Mesothelial cell of epicardium (in vitro differentiated cells): Measurements from ENCODE around the gene ANKRD33B. TPM values are rescaled to one million over a fixed set of nuclear protein-coding genes. Genes with fewer than 3 reads are reported as not detected.

ENCODE experiments used
- DNase-seq, 2 experiments: peaks; one replicate each; pipeline ENCODE4 v3.0.0; 2021; ENCODE audit warnings: low spot score in 2 of 2; ENCODE audit not compliant: unreplicated experiment in 2 of 2
- H3K27ac Mint-ChIP-seq: 2 replicates; pipeline ENCODE4 v1.8.0; 2021; ENCODE audit warnings: mixed read lengths
- H3K27me3 Mint-ChIP-seq: 2 replicates; pipeline ENCODE4 v1.8.0; 2021; ENCODE audit warnings: low read depth, mixed read lengths
- H3K36me3 Mint-ChIP-seq: 2 replicates; pipeline ENCODE4 v1.8.0; 2021; ENCODE audit warnings: mixed read lengths
- H3K4me1 Mint-ChIP-seq: 2 replicates; pipeline ENCODE4 v1.8.0; 2021; ENCODE audit warnings: mixed read lengths
- H3K4me3 Mint-ChIP-seq: 2 replicates; pipeline ENCODE4 v1.8.0; 2021; ENCODE audit warnings: mild to moderate bottlenecking, moderate library complexity, mixed read lengths
- H3K9me3 Mint-ChIP-seq: 2 replicates; pipeline ENCODE4 v1.8.0; 2021; ENCODE audit warnings: mixed read lengths
- total RNA-seq: library from RNA; stranded (reverse); gene quantifications from 3 replicates; pipeline ENCODE4 v1.2.1, GENCODE V29; 2021
- TF ChIP-seq, protein P1 (sequence below): fragments of 200-600 bp; sonication (generic); IDR thresholded peaks from one replicate; pipeline ENCODE4 v1.5.0; 2021; ENCODE audit warnings: antibody characterized with exemption; ENCODE audit not compliant: unreplicated experiment

Gene ANKRD33B
- total RNA-seq, 1 donor from 2014 or later = 3.8 TPM

DNA sequence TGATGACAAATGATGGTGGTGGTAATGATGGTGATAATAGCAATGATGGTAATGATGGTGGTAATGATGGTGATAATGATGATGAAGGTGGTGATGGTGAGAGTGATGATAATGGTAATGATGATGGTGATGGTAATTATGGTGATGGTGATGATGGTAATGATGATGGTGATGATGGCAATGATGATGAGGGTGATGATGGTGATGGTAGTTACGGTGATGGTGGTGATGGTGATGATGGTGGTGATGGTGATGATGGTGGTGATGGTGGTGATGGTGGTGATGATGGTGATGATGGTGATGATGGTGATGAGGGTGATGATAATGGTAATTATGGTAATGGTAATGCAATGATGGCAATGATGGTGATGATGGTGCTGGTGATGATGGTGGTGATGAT lies 106.1 kb downstream of the ANKRD33B start:
- DNase-seq = no peak
- Mint-ChIP-seq H3K4me1 (peaks cover 6% of the 10 kb centered on the region), H3K36me3 (no peaks in the 10 kb centered on the region), H3K27ac (no peak overlapping the region), H3K4me3 (no peak overlapping the region), H3K27me3 (peaks cover 15% of the 10 kb centered on the region), H3K9me3 (peaks cover 6% of the 10 kb centered on the region)
- TF ChIP-seq, protein P1, sequence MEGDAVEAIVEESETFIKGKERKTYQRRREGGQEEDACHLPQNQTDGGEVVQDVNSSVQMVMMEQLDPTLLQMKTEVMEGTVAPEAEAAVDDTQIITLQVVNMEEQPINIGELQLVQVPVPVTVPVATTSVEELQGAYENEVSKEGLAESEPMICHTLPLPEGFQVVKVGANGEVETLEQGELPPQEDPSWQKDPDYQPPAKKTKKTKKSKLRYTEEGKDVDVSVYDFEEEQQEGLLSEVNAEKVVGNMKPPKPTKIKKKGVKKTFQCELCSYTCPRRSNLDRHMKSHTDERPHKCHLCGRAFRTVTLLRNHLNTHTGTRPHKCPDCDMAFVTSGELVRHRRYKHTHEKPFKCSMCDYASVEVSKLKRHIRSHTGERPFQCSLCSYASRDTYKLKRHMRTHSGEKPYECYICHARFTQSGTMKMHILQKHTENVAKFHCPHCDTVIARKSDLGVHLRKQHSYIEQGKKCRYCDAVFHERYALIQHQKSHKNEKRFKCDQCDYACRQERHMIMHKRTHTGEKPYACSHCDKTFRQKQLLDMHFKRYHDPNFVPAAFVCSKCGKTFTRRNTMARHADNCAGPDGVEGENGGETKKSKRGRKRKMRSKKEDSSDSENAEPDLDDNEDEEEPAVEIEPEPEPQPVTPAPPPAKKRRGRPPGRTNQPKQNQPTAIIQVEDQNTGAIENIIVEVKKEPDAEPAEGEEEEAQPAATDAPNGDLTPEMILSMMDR = no peak

DNA sequence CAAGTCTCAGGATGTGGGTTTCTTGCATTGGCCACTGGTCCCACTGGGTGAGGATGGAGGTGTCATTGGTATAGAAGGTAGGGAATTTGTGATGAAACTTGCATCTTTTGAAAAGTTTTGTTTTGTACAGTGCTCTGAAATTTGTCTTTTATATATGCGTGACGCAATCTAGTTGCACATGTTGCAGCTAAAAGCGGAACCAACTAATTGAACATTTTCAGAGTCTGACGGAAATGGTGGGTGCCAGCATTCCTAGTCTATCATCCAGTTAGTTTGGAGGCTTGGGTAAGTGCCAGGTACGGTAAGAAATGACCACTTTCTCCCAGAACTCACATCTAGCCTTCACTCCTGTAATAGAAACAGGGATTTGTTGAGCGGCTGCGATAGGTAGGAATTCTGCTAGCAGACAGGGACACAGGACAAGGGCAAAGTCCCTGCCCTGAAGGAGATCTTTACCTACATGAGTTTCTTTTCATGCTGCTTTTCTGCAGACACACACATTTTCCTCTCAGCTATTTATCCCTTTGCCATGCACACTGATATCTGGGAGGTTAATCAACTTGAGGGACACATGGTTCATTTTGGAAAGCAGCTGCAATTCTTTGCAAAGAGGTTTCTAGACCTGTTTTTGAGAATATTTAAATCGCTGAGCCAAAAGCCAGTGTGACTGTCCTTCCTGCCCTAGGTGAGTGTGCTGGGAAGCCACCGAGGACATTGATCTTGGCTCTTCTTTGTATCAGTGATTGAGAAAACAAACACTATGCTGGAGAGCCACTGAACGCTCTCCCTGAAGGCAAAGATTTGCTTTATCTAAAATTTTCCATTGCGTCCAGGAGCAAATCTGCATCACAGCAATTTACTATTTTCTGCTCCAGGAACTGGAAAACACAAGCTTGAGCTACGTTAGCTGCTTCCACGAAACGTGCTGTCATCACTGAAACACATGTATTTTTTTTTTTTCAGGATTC lies 107.5 kb downstream of the ANKRD33B start:
- Mint-ChIP-seq H3K4me1 (peaks cover 9% of the 10 kb centered on the region), H3K4me3 (no peak overlapping the region), H3K36me3 (peaks cover 2% of the 10 kb centered on the region), H3K9me3 (peaks cover 6% of the 10 kb centered on the region), H3K27me3 (peaks cover 18% of the 10 kb centered on the region), H3K27ac (no peak overlapping the region)
- TF ChIP-seq, protein P1 = no peak
- no peak for DNase-seq

GRCh38 chr5:10672146-10673016 lies 108.5 kb downstream of the ANKRD33B start:
- Mint-ChIP-seq H3K4me3 (no peak overlapping the region), H3K9me3 (peaks cover 15% of the 10 kb centered on the region), H3K27me3 (peaks cover 18% of the 10 kb centered on the region), H3K27ac (no peak overlapping the region), H3K4me1 (peaks cover 12% of the 10 kb centered on the region), H3K36me3 (peaks cover 13% of the 10 kb centered on the region)
- DNase-seq = no peak
- TF ChIP-seq, protein P1 = no peak

- Mint-ChIP-seq H3K36me3 (peaks cover 19% of the 10 kb centered on the region), H3K4me3 (no peak overlapping the region), H3K27ac (no peak overlapping the region), H3K4me1 (peaks cover 12% of the 10 kb centered on the region), H3K27me3 (peaks cover 18% of the 10 kb centered on the region), H3K9me3 (peaks cover 17% of the 10 kb centered on the region)
- DNase-seq = no peak
- TF ChIP-seq, protein P1 = no peak
These were observed 109.1 kb downstream of the ANKRD33B start for GRCh38 chr5:10673017-10673389.

GRCh38 chr5:10673407-10673806 lies 109.5 kb downstream of the ANKRD33B start:
- TF ChIP-seq, protein P1 = no peak
- no peak overlapping the region for H3K27ac Mint-ChIP-seq
- peaks cover 18% of the 10 kb centered on the region for H3K27me3 Mint-ChIP-seq
- DNase-seq = no peak
- peaks cover 12% of the 10 kb centered on the region for H3K4me1 Mint-ChIP-seq
- H3K9me3 Mint-ChIP-seq = peaks cover 14% of the 10 kb centered on the region
- no peak overlapping the region for H3K4me3 Mint-ChIP-seq
- peaks cover 22% of the 10 kb centered on the region for H3K36me3 Mint-ChIP-seq
